ENCODE measurements around the gene ACVR2A.

Gene ACVR2A

DNA sequence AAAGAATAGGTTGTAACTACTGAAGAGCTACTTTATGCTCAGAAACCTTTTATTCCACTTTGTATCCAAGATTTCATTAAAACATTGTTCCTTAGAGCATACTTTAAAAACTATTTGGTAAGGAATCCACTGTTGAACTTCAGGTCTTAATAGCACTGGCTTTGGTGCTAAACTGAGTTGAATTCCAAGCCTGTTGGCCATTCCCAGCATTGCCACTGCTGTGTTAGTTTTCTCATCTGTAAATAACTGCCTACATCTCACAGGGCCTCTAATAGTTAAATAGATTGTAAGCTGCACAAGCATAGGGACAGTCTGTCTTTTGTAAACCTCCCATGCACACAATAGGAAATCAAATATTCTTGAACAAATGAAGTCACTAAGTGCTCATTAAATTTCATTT lies 89.1 kb downstream of the ACVR2A start:
- Histone ChIP-seq H3K9me3 (no peaks in the 10 kb centered on the region), H3K4me1 (no peaks in the 10 kb centered on the region), H3K36me3 (peaks cover 4% of the 10 kb centered on the region; the same call in 1 of the 2 replicates), H3K27me3 (no peaks in the 10 kb centered on the region), H3K4me3 (ENCODE audit: low read depth, low read length) (no peak overlapping the region)
- TF ChIP-seq, protein P1, sequence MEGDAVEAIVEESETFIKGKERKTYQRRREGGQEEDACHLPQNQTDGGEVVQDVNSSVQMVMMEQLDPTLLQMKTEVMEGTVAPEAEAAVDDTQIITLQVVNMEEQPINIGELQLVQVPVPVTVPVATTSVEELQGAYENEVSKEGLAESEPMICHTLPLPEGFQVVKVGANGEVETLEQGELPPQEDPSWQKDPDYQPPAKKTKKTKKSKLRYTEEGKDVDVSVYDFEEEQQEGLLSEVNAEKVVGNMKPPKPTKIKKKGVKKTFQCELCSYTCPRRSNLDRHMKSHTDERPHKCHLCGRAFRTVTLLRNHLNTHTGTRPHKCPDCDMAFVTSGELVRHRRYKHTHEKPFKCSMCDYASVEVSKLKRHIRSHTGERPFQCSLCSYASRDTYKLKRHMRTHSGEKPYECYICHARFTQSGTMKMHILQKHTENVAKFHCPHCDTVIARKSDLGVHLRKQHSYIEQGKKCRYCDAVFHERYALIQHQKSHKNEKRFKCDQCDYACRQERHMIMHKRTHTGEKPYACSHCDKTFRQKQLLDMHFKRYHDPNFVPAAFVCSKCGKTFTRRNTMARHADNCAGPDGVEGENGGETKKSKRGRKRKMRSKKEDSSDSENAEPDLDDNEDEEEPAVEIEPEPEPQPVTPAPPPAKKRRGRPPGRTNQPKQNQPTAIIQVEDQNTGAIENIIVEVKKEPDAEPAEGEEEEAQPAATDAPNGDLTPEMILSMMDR (IDR thresholded peaks at IDR 0.05; ENCODE audit: low read depth, low read length): no peak
- no peak for DNase-seq

DNA sequence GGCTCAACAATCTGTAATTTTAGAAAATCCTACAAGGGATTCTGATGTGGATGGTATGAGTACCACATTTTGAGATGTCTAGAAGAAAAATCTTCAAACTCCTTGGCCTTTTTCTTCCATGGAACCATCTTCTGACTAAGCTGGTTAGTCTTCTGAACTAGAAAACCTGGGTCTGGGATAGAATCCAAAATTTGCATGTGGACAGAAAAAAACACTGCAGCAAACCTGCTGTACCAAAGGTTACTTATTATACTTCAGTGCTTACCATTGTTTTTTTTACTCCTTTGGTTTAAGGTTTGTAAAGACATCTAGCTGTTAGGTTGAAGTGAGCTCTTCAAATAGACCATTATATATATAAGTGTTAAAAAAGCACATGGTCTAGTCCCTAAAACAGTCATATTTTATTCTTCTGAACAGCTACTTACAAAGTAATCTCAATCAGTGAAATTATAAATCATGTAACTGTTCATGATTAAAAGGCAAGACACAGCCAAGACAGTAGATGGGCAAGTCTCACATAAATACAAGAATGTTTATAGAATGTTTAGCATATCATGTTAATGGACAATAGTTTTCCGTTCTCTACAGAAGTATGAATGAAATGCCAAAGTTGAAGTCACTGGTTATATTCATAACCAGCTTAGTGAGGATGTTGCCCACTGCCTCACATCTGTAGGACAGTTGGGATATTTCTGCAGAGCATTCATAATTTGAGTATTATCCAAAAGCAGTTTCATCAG lies 90.2 kb downstream of the ACVR2A start:
- Histone ChIP-seq H3K36me3 (peaks cover 4% of the 10 kb centered on the region; the same call in 1 of the 2 replicates), H3K4me1 (no peaks in the 10 kb centered on the region)
- TF ChIP-seq, protein P1 (IDR thresholded peaks at IDR 0.05; ENCODE audit: low read depth, low read length): no peak

GRCh38 chr2:147937744-147938349 lies 93.0 kb downstream of the ACVR2A start:
- Histone ChIP-seq H3K36me3 (peaks cover 4% of the 10 kb centered on the region; the same call in 1 of the 2 replicates), H3K27me3 (no peaks in the 10 kb centered on the region)
- TF ChIP-seq, protein P1 (IDR thresholded peaks at IDR 0.05; ENCODE audit: low read depth, low read length): peak; percentile 74

More for the DNA sequence above, 90.2 kb downstream of the ACVR2A start:
- Histone ChIP-seq H3K9me3 (no peaks in the 10 kb centered on the region), H3K4me3 (ENCODE audit: low read depth, low read length) (no peak overlapping the region), H3K27me3 (no peaks in the 10 kb centered on the region)
- no peak for DNase-seq

DNA sequence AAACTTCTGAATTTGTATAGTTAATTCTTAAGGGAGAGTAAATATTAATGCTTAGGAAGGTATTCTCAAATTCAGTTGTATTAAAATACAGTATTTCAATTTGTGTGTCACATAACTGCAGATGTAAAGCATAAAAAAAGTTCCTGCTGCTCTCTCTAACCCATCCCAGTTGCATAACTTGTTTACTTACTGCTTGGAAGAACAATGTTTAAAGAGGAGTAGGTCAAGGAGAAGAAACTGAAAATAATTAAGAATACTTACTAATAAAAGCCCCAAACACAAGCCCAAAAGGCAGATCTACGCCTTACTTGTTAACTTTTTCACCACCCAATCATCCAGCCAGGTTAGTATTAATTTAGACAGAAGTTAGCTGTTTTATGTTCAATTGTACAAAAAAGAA lies 94.5 kb downstream of the ACVR2A start:
- Histone ChIP-seq H3K27me3 (no peaks in the 10 kb centered on the region), H3K4me3 (ENCODE audit: low read depth, low read length) (no peak overlapping the region), H3K4me1 (no peaks in the 10 kb centered on the region), H3K9me3 (no peaks in the 10 kb centered on the region), H3K36me3 (peaks cover 4% of the 10 kb centered on the region; the same call in 1 of the 2 replicates)
- TF ChIP-seq, protein P1 (IDR thresholded peaks at IDR 0.05; ENCODE audit: low read depth, low read length): no peak
- DNase-seq: no peak

More at GRCh38 chr2:147937744-147938349, 93.0 kb downstream of the ACVR2A start:
- no peak for DNase-seq
- H3K9me3 ChIP-seq: no peaks in the 10 kb centered on the region
- H3K4me1 ChIP-seq: no peaks in the 10 kb centered on the region
- H3K4me3 ChIP-seq (ENCODE audit: low read depth, low read length): no peak overlapping the region

DNA sequence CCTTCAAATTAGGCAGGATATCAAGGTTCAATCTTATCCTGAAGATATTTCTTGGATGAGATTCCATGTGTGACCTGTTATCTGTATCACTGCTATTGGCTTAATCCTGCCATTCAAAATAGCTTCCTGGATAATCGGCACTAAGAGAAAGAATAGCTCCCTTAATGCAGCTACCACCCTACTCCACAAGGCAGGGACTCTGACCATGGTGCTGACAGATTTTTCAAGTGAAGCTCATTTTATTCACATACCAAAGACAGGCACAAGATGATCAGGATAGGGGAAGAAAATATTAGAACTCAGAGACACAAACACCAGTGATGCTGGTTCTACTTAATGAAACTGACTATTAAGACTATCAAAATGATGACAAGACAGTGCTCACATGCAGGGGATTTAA lies 100.8 kb downstream of the ACVR2A start:
- H3K4me1 ChIP-seq: no peaks in the 10 kb centered on the region
- TF ChIP-seq, protein P1 (IDR thresholded peaks at IDR 0.05; ENCODE audit: low read depth, low read length): no peak
- H3K4me3 ChIP-seq (ENCODE audit: low read depth, low read length): no peak overlapping the region
- DNase-seq: no peak
- no peaks in the 10 kb centered on the region for H3K36me3 ChIP-seq
- no peaks in the 10 kb centered on the region for H3K27me3 ChIP-seq
- H3K9me3 ChIP-seq: no peaks in the 10 kb centered on the region

DNA sequence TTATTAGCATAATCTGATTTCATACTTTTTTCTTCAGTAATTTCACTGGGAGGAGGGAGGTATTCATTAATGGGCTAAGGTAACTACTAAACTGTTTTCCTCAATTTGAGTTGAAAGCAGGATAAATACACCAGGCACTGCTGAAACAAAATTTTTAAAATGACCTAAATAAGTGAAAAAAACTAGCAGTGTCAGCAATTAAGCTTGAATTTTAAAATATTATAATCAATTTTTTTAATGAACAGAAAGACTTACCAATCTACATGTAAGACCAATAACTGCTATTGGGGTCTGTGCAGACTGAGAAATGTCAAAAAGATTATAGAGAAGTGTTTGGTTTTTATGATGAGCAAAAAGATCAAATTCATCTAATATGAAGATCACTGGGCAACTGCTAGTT lies 107.3 kb downstream of the ACVR2A start:
- DNase-seq: no peak

More for the DNA sequence above, 107.3 kb downstream of the ACVR2A start:
- TF ChIP-seq, protein P1 (IDR thresholded peaks at IDR 0.05; ENCODE audit: low read depth, low read length): no peak
- Histone ChIP-seq H3K9me3 (no peaks in the 10 kb centered on the region), H3K4me1 (no peaks in the 10 kb centered on the region), H3K4me3 (ENCODE audit: low read depth, low read length) (no peak overlapping the region), H3K27me3 (no peaks in the 10 kb centered on the region), H3K36me3 (no peaks in the 10 kb centered on the region)
